NCI-H2171 treated with DMSO at 0.1 percent for 48 hours (cell line): ENCODE data around the gene CHURC1.
A peak's percentile ranks its signal among the peaks of the same experiment; 100 is the strongest.

Source experiments
- DNase-seq: peaks from one replicate; lab custom pipeline; 2025; lab: John Stamatoyannopoulos, UW

Gene CHURC1

GRCh38 chr14:64956697-64957406, 42.6 kb downstream of the CHURC1 start:
- no peak for DNase-seq

- no peak for DNase-seq
Observed at GRCh38 chr14:64958201-64958600, 43.9 kb downstream of the CHURC1 start.

DNA sequence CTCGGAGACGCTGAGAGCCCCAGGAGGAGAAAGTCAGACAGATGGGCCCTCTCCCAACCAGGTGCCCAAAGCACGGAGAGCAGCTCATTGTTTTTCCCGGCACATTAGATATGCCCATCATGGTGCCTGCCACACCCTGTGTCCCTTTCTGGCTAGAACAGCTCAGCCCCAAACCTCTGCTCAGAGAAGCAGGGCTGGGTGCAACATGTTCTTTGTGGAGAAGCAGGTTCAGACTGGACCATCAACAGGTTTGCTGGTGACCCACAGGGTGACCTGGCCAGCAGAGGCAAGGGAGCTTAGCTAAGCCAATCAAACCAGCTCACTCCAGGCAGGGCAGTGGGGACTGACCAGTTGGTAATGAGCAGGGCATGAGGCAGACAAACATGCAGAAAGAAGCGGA, 44.5 kb downstream of the CHURC1 start:
- peak; percentile 70 for DNase-seq

DNA sequence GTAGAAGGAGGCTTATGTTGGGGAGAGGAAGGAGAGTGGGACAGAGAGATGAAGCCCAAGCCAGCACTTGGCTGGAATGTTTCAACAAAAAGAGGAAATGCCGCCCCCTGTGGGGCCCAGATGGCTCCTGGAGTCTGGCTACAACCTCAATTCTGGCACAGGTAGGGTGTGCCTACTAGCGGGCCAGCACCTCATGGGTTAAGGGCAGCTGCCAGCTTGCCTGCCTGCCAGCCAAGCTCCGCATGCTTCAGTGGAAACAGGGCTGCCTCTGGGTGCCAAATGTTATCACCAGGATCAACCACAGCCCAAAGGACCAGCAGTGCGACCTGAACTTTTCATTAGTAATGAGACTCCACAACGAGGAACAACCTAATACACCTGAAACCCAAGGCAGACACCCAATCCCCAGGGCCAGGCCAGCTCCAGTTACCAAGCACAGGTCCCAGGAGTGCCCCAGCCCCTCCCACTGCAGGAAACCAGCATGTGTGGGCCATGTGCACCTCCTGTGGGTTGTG, 46.6 kb downstream of the CHURC1 start:
- DNase-seq: peak; percentile 99

GRCh38 chr14:64963611-64964010, 49.4 kb downstream of the CHURC1 start:
- no peak for DNase-seq

GRCh38 chr14:64965356-64966000, 51.2 kb downstream of the CHURC1 start:
- DNase-seq: peak; percentile 95

DNA sequence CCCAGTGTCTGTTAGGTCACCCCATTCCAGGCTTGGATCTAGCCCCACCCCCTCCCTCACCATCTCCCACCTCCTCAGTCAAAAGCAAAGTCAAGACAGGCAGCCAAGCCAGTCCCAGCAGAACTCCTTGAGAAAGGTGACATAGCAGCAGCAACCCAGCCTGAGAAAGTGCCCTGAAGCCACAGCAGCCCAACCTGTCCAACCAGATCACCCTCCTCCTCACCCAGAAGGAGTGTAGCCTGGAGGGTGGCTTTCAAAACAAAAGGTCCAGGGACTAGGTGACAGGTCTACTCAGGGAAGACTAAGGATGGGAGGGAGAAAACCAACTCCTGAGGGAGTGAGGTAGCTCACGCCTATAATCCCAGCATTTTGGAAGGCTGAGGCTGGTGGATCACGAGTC, 52.7 kb downstream of the CHURC1 start:
- no peak for DNase-seq

DNA sequence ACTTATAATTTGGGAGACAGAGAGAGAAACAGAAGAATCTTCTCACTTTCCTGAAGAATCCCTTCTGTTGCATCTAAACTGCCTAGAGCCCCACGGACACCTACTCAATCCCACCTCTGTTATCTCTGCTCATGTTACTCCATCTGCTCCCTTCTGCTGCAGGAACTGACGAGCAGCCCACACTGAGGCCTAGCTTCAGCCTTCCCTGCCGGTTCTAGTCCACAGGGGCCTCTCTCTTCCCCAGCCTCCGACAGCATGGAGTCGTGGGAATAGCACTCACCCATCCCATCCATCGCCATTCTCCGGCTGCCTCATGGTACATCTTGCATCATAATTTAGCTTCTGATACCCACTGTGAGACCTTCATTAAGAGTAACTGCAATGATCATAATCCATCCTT, 53.9 kb downstream of the CHURC1 start:
- DNase-seq: peak; percentile 90

GRCh38 chr14:64968651-64969050, 54.4 kb downstream of the CHURC1 start:
- DNase-seq: no peak

GRCh38 chr14:64970041-64970440, 55.8 kb downstream of the CHURC1 start:
- no peak for DNase-seq

- DNase-seq: peak; percentile 31
Observed at GRCh38 chr14:64970776-64971477, 56.7 kb downstream of the CHURC1 start.

- no peak for DNase-seq
Observed at GRCh38 chr14:64971491-64971942, 57.3 kb downstream of the CHURC1 start.

GRCh38 chr14:64971943-64972791, 57.9 kb downstream of the CHURC1 start, which contains the start of gene RAB15:
RAB15 (minus strand) TSS chr14:64972336; CDS start chr14:64972076, 260 bp downstream.
- DNase-seq: peak; percentile 56

DNA sequence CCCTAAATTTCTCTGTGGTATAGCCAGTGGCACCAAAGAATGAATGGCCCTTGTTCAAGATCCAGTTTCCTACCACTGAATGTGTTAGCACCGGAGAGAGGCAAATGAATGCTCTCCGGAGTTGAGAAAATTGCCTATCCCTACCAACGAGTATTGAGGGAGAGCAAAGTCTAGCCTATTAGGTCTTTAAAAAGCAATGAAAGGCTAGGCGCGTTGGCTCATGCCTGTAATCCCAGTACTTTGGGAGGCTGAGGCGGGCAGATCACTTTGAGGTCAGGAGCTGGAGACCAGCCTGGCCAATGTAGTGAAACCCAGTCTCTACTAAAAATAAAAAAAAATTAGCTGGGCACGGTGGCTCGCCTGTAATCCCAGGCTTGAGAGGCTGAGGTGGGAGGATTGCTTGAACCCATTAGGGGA, 58.8 kb downstream of the CHURC1 start:
- DNase-seq: no peak

DNA sequence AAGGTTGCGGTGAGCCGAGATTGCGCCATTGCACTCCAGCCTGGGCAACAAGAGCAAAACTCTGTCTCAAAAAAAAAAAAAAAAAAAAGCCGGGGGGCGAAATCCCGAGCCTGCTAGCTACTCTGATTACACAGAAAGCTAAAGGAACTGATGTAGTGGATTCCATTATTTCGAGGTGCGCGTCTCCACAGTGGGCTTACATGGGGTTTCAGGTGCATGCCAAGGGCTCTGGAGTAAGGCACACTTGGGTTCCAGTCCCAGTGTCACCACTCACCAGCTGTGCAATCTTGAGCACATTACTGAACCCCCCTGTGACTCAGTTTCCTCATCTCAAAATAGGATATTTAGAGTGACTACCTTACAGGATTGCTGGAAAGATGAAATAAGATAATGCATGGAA, 59.6 kb downstream of the CHURC1 start:
- DNase-seq: no peak

- no peak for DNase-seq
Observed at GRCh38 chr14:64974563-64974962, 60.3 kb downstream of the CHURC1 start.

- no peak for DNase-seq
Observed at GRCh38 chr14:64979336-64980074, 65.2 kb downstream of the CHURC1 start.

DNA sequence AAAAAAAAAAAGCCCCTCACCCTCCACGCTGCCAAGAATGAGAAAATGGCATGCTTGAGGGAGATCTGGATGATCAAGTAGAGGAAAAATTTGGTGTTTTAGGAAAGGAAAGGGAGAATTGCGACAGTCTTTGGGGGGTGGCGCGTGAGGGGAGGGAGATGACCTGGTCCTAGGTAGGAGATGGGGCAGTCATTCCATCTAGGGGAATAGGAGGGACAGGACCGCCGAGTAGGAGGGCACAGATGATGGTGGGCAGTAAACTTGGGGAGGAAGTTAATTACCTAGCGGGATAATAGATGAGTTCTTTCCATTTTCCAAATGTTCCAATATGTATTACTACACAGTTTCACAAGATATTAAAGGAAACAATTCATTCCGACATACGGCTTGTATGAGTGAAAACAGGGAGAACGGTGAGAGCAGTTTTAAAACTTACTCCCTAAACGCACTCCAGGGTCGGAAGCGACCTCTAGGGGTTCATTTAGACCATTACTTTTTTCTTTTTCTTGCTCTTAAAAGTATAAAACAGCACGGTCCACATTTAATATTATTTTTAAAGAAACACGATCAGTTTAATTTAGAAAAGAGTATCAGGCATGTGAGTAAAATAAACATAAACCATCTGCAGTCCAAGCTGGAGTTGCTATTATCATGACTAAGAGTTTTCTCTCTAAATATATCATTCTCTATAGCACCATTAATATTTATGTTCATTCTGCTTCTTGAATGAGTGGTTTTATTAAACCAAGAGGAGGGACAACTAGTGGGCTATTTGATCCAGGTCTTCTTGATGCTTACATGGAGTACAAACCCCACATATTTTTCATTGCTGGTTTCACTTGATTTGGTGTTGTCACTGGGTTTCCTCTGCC, 69.4 kb downstream of the CHURC1 start:
- DNase-seq: peak; percentile 76
